ENCODE measurements around the gene PIK3CD.

Gene PIK3CD

DNA sequence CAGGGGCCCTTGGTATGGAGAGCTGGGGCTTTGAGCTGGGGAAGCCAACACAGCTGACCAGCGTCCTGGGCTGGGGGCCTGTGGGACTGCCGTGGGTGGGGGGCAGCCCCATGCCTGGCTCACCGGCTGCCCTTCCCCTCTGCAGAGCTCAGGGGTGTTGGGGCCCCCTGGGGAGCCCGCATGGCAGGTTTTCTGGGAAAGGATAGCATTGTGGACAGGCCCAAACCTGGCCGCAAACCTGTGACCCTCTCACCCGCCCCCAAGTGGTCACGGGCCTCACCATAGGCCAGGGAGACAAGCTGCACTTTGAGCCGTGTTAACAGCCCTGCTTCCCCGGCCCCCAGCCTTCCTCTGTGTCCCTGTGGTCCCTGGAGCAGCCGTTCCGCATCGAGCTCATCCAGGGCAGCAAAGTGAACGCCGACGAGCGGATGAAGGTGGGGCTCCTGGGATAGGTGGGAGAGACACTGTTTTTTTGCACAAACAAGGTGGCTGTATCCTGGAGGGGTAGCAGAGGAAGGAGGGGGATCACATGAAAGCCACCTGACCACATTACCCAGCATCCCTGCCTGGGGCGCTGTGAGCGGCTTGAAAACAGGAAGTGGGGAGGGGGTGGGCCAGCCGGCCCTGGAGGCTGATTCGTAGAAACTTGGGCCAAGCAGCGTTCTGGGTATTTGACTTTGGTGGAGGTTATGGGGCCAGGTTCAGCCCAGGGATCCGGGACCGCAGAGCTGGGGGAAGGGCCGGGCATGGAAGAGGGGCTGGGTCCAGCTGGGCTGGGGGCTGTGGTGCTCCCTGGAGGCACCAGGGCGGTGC lies 65.9 kb downstream of the PIK3CD start:
- TF ChIP-seq, protein P1, sequence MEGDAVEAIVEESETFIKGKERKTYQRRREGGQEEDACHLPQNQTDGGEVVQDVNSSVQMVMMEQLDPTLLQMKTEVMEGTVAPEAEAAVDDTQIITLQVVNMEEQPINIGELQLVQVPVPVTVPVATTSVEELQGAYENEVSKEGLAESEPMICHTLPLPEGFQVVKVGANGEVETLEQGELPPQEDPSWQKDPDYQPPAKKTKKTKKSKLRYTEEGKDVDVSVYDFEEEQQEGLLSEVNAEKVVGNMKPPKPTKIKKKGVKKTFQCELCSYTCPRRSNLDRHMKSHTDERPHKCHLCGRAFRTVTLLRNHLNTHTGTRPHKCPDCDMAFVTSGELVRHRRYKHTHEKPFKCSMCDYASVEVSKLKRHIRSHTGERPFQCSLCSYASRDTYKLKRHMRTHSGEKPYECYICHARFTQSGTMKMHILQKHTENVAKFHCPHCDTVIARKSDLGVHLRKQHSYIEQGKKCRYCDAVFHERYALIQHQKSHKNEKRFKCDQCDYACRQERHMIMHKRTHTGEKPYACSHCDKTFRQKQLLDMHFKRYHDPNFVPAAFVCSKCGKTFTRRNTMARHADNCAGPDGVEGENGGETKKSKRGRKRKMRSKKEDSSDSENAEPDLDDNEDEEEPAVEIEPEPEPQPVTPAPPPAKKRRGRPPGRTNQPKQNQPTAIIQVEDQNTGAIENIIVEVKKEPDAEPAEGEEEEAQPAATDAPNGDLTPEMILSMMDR (IDR thresholded peaks at IDR 0.05; ENCODE audit: low read depth, low read length, missing control alignments) = no peak
- no peak overlapping the region for H3K4me3 ChIP-seq (replicated peaks; ENCODE audit: low read depth, low read length)
- no peak for DNase-seq (ENCODE audit: extremely low read depth, low read depth)

DNA sequence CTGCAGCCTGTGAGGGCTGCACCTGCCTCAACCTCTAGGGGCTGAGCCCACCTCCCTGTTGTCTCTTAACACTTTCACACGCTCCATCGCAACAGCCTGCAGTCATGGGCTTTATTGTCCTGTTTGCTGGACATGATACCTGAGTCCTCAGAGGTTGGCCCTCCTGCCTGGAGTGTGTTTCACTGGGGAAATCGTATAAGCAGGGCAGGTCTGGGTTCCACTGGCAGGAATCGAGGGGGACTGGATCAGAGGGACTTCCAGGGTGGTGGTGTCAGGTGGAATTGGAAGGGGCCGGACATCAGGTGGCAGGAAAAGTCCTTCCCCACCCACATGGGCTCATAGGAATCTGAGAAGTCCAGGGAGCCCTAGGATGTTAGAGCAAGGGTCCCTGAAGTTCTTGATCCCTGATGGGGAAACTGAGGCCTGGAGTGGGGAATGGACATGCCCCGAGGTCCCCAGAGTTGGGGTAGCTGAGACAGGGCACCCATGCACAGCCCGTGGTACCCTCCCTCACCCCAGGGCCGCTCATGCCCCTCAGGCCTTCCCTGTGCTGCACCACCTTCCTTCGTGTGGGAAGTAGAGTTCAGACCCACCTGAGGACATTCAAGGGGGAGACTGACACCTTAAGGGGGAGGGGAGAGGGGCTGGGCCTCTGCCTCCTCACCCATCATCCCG lies 66.6 kb downstream of the PIK3CD start:
- DNase-seq (ENCODE audit: extremely low read depth, low read depth) = no peak
- no peak overlapping the region for H3K4me3 ChIP-seq (replicated peaks; ENCODE audit: low read depth, low read length)
- TF ChIP-seq, protein P1 (IDR thresholded peaks at IDR 0.05; ENCODE audit: low read depth, low read length, missing control alignments) = no peak

DNA sequence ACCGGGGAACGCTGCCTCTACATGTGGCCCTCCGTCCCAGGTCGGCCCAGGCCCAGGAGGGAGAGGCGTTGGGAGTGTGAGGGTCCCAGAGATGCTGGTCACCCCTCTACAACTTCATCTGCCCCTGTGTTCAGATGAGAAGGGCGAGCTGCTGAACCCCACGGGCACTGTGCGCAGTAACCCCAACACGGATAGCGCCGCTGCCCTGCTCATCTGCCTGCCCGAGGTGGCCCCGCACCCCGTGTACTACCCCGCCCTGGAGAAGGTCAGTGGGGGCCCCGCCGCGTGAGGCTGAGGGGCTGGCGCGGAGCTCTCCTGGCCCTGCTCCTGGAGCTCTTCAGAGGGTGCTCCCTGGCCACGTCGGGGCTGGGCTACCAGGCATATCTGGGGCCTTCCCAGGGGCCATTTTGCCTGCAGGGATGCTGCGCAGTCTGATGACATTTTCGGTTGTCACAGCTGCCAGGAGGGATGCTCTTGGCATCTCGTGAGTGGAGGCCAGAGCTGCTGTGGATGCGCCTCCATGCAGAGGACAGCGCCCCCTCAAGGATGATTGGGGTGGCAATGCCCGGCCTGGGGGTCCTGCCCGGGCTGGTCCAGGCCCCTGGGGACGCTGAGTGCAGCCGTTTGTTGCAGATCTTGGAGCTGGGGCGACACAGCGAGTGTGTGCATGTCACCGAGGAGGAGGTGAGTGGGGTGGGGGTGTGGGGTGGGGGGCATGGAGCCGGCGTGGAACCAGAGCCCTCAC lies 68.6 kb downstream of the PIK3CD start:
- H3K4me3 ChIP-seq (replicated peaks; ENCODE audit: low read depth, low read length) = no peak overlapping the region
- TF ChIP-seq, protein P1 (IDR thresholded peaks at IDR 0.05; ENCODE audit: low read depth, low read length, missing control alignments) = no peak
- no peak for DNase-seq (ENCODE audit: extremely low read depth, low read depth)

DNA sequence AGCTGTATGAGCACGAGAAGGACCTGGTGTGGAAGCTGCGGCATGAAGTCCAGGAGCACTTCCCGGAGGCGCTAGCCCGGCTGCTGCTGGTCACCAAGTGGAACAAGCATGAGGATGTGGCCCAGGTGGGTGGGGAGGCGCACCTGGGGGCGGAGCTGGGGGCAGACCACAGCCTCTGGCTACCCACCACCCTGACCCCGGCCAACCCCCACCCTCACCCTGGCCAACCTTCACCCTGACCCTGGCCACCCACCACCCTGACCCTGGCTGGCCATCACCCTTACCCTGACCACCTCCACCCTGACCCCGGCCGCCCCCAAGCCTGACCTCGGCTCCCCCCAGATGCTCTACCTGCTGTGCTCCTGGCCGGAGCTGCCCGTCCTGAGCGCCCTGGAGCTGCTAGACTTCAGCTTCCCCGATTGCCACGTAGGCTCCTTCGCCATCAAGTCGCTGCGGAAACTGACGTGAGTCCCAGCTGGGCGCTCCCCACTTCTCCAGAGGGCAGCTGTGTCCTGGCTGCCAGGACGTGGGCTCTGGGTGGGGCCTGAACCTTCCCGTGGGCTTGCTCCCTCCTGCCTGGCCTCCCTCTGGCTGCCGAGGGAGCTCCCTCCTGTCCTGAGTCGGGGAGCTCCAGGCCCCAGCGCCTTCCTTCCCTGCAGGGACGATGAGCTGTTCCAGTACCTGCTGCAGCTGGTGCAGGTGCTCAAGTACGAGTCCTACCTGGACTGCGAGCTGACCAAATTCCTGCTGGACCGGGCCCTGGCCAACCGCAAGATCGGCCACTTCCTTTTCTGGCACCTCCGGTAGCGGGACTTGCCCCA lies 69.5 kb downstream of the PIK3CD start:
- TF ChIP-seq, protein P1 (IDR thresholded peaks at IDR 0.05; ENCODE audit: low read depth, low read length, missing control alignments) = no peak
- DNase-seq (ENCODE audit: extremely low read depth, low read depth) = no peak
- no peak overlapping the region for H3K4me3 ChIP-seq (replicated peaks; ENCODE audit: low read depth, low read length)

DNA sequence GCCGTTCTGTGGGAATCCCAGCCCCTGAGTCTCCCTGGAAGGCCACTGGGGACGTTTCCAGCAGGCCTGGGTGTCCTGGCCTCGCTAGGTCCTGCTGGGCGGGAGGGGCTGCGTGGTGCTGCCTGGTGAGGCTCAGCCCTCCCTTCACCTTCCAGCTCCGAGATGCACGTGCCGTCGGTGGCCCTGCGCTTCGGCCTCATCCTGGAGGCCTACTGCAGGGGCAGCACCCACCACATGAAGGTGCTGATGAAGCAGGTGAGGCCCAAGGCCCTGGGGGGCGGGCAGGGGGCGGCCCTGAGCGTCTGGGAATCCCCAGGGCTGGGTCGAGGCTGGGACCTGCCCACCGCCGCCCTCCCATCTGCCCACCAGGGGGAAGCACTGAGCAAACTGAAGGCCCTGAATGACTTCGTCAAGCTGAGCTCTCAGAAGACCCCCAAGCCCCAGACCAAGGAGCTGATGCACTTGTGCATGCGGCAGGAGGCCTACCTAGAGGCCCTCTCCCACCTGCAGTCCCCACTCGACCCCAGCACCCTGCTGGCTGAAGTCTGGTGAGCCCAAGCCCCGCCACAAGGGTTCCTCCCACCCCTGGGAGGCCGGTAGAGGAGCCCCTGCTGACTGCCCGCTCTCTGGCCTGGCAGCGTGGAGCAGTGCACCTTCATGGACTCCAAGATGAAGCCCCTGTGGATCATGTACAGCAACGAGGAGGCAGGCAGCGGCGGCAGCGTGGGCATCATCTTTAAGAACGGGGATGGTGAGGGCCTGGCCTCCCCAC lies 70.3 kb downstream of the PIK3CD start:
- no peak overlapping the region for H3K4me3 ChIP-seq (replicated peaks; ENCODE audit: low read depth, low read length)
- TF ChIP-seq, protein P1 (IDR thresholded peaks at IDR 0.05; ENCODE audit: low read depth, low read length, missing control alignments) = peak; percentile 67
- DNase-seq (ENCODE audit: extremely low read depth, low read depth) = no peak
